GM12874 (cell line): Measurements from ENCODE around the gene OSBPL9.

Source experiments
- CTCF ChIP-seq: IDR thresholded peaks from 2 replicates; pipeline ENCODE4 v1.5.1; 2011; ENCODE audit warnings: low read depth, mild to moderate bottlenecking, control low read depth, low read length, moderate library complexity; ENCODE audit not compliant: insufficient read depth

OSBPL9 gene

GRCh38 chr1:51574796-51575195, 42.1 kb upstream of the OSBPL9 start:
- TF ChIP-seq CTCF = no peak

- no peak for TF ChIP-seq CTCF
Measured at GRCh38 chr1:51575406-51576084, 41.3 kb upstream of the OSBPL9 start.

GRCh38 chr1:51576085-51576444, 40.8 kb upstream of the OSBPL9 start:
- no peak for TF ChIP-seq CTCF

- no peak for TF ChIP-seq CTCF
Measured at GRCh38 chr1:51576923-51577322, 40.0 kb upstream of the OSBPL9 start.

GRCh38 chr1:51578383-51579109, 38.3 kb upstream of the OSBPL9 start:
- TF ChIP-seq CTCF = no peak

- TF ChIP-seq CTCF = no peak
Measured at GRCh38 chr1:51581238-51581637, 35.7 kb upstream of the OSBPL9 start.

- TF ChIP-seq CTCF = no peak
Measured at GRCh38 chr1:51583532-51583931, 33.4 kb upstream of the OSBPL9 start.
